WI38 (cell line): ENCODE measurements around the gene CACNA1B.

ENCODE experiments used
- H3K4me3 ChIP-seq: 2 replicates; pipeline ENCODE4 v1.5.1; 2011; ENCODE audit warnings: low read depth, mild to moderate bottlenecking, control low read depth, low read length
- TF ChIP-seq, protein P1 (sequence below): IDR thresholded peaks from 2 replicates; pipeline ENCODE4 v1.5.1; 2012; ENCODE audit warnings: low read depth, mild to moderate bottlenecking, control low read depth, low read length

Gene CACNA1B

DNA sequence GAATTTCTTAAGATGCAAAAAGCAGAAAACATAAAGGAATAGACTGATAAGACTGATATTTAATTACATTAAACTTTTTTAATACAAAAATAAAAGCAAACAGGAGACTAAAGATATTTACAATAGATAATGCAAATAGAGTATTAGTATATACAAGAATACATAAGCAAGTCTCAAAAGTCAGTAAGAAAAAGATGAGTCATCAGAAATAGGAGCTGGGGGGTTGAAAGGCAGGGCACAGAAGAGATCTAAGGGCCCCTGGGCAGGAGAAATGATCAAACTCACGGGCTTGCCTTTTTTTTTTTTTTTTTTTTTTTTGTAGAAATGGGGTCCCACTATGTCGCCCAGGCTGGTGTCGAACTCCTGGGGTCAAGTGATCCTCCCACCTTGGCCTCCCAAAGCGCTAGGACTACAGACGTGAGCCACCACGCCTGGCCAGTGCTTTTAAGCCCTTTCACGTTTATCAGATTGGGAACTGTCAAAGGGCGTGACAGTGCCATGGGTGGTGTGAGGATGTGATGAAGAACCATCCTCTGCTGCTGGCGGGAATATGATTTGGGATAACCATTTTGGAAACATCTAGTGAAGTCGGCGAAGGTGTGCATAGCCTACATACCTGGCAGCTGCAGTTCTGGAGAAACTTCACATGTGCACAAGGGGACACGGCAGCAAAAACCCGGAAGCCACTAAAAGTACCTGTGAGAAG, 126.1 kb downstream of the CACNA1B start:
- TF ChIP-seq, protein P1, sequence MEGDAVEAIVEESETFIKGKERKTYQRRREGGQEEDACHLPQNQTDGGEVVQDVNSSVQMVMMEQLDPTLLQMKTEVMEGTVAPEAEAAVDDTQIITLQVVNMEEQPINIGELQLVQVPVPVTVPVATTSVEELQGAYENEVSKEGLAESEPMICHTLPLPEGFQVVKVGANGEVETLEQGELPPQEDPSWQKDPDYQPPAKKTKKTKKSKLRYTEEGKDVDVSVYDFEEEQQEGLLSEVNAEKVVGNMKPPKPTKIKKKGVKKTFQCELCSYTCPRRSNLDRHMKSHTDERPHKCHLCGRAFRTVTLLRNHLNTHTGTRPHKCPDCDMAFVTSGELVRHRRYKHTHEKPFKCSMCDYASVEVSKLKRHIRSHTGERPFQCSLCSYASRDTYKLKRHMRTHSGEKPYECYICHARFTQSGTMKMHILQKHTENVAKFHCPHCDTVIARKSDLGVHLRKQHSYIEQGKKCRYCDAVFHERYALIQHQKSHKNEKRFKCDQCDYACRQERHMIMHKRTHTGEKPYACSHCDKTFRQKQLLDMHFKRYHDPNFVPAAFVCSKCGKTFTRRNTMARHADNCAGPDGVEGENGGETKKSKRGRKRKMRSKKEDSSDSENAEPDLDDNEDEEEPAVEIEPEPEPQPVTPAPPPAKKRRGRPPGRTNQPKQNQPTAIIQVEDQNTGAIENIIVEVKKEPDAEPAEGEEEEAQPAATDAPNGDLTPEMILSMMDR: no peak
- H3K4me3 ChIP-seq: no peak overlapping the region

- H3K4me3 ChIP-seq: no peak overlapping the region
- TF ChIP-seq, protein P1: no peak
These were observed 129.1 kb downstream of the CACNA1B start for GRCh38 chr9:138006576-138007233.

- no peak overlapping the region for H3K4me3 ChIP-seq
- TF ChIP-seq, protein P1: no peak
These were observed 130.0 kb downstream of the CACNA1B start for GRCh38 chr9:138007566-138007917.

GRCh38 chr9:138007918-138008841, 130.6 kb downstream of the CACNA1B start:
- TF ChIP-seq, protein P1: no peak
- H3K4me3 ChIP-seq: no peak overlapping the region

DNA sequence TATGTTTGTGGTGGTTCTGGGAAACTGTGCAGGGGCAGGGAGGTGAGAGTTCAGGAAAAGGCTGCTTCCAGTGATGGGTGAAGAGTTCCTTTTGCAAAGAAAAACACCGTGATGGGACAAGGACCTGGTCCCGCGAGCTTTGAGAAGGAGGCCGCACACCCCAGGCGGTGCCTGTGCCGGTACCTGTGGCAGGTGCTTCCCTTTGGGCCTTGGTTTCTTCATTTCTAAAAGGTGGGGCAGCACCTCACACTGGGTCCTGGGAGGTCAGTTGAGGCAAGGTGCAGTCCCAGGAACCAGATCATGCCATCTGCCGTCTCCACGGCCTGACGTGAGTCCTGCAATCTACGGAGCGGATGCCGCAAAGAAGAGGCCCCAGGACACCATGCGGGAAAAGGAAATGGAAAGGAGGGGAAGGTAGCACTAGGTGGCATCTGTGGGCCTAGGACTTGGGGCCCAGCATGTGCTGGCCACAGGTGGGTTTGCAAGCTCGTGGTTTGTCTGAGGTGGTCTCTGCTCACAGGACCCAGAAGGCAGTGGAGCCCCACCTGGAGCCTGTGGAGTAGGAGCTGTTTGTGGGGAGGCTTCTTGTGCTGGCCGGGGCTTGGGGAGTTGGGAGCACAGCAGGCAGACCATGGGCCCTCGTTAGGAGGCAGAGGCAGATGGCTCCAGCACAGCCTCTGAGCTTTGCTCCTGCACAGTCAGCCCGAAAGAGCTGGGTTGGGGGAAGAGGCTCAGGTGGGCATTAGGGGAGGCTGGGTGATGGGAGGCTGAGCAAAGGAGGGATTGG, 131.6 kb downstream of the CACNA1B start:
- H3K4me3 ChIP-seq: no peak overlapping the region
- TF ChIP-seq, protein P1: no peak

DNA sequence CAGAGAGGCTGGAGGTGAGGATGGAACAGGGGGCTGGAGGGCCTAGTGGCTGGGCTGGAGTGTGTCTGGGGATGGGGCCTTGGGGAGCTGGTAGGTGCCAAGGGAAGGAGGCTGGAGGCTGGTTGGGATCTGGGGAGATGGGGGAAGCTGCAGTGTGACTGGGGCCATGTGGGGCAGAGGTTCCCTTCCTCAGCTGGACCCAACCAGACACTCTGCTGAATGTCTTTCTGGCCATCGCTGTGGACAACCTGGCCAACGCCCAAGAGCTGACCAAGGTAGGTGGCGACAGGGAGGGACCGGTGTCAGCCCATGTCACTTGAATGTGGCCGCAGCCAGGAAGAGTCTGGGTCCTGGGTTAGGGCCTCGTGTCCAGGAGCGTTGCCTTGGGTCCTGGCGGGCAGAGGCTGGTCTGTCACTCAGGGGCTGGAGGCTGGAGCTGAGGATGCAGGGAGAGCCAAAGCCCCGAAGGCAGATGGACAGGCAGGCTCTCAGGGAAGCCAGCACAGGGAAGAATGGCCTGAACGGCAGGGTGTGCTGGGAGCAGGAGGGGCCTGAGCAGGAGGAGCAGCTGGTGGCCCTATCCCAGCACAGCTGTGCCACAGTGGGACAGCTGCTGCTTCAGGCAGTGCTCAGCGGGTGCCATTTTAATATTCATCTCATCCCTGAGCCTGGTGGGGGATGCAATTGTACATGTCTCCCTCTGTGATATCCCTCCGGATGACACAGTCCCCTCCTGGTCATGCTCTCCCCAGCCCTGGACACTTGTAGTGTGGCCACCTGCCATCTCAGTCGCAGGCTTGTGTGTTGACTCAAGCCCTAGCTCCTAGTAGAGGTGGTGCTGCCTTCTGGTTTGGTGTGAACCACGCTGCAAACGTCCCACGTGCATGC, 132.5 kb downstream of the CACNA1B start:
- TF ChIP-seq, protein P1: no peak
- no peak overlapping the region for H3K4me3 ChIP-seq
